GM12878 (cell line): ENCODE results near the gene APLP1. TPM values are rescaled to one million over a fixed set of nuclear protein-coding genes. Genes with fewer than 3 reads are reported as not detected.

Source experiments
- BHLHE40 ChIP-seq, 2 experiments: fragments of 450-650 bp in 1 of 2; IDR thresholded peaks; 2 replicates each; pipeline ENCODE4 v1.6.1; 2011 to 2017; ENCODE audit warnings: low read depth in 2 of 2, borderline replicate concordance in 1 of 2, improper control_type of control experiment in 1 of 2, low read length in 1 of 2, mild to moderate bottlenecking in 1 of 2
- HCFC1 ChIP-seq: fragments of 150-350 bp; IDR thresholded peaks from 2 replicates; pipeline ENCODE4 v1.6.1; 2014; ENCODE audit warnings: low read length
- MEF2B ChIP-seq: fragments of 450-650 bp; IDR thresholded peaks from 2 replicates; pipeline ENCODE4 v1.6.1; 2018; ENCODE audit warnings: mild to moderate bottlenecking, moderate library complexity; ENCODE audit not compliant: partially characterized antibody, poor library complexity, severe bottlenecking
- MTA3 ChIP-seq: IDR thresholded peaks from 2 replicates; pipeline ENCODE4 v1.6.1; 2012; ENCODE audit warnings: low read length, inconsistent platforms, borderline replicate concordance
- NBN ChIP-seq: fragments of 450-650 bp; IDR thresholded peaks from 2 replicates; pipeline ENCODE4 v1.6.1; 2016
- ZNF207 ChIP-seq: fragments of 450-650 bp; IDR thresholded peaks from 2 replicates; pipeline ENCODE4 v1.6.1; 2014; ENCODE audit warnings: antibody characterized with exemption, mild to moderate bottlenecking, borderline replicate concordance
- polyA plus RNA-seq, 11 experiments: library from polyadenylated mRNA; depleted of rRNA in 4 of 11; unstranded in 6 of 11; stranded (reverse) in 5 of 11; fragments of >200 nt; fragmentation: Nextera tagmentation in 4 of 11; fragmentation: Illumina TruSeq in 1 of 11; extraction: Ambion mirVana in 4 of 11; extraction: Trizol in 1 of 11; gene quantifications; 1 replicate in 1 of 11; 2 replicates in 10 of 11; pipeline versions ENCODE4 v1.2.1 to v1.2.3, GENCODE V29; 2011 to 2016; ENCODE audit warnings: inconsistent platforms in 2 of 11, missing spikeins in 2 of 11, low read depth in 1 of 11
- total RNA-seq, 4 experiments: library from RNA; depleted of rRNA in 3 of 4; stranded (reverse); fragments of >200 nt in 3 of 4; fragmentation: Illumina TruSeq in 1 of 4; extraction: Trizol in 1 of 4; gene quantifications; 2 replicates each; pipeline versions ENCODE4 v1.2.1 to v1.2.3, GENCODE V29; 2013 to 2021
- TF ChIP-seq, protein P1 (sequence below): fragments of 450-650 bp; IDR thresholded peaks from 2 replicates; pipeline ENCODE4 v1.6.1; 2017; ENCODE audit warnings: mild to moderate bottlenecking, moderate library complexity
- TF ChIP-seq, protein P2 (sequence below): fragments of 450-650 bp; IDR thresholded peaks from 2 replicates; pipeline ENCODE4 v1.6.1; 2017; ENCODE audit warnings: mild to moderate bottlenecking, low read depth, inconsistent platforms; ENCODE audit not compliant: poor library complexity, severe bottlenecking
- TF ChIP-seq, protein P3 (sequence below): fragments of 450-650 bp; IDR thresholded peaks from 2 replicates; pipeline ENCODE4 v1.6.1; 2018; ENCODE audit warnings: mild to moderate bottlenecking, low read depth, moderate library complexity; ENCODE audit not compliant: partially characterized antibody
- TF ChIP-seq, protein P4 (sequence below): fragments of 450-650 bp; IDR thresholded peaks from 2 replicates; pipeline ENCODE4 v1.6.1; 2017; ENCODE audit warnings: borderline replicate concordance

APLP1 gene
- total and polyA plus RNA-seq, 10 of the 15 experiments (the other 5 are each of a cell fraction or from before 2014, with no cell fraction given) = 0.07 to 2.2 (median 0.91) TPM; not detected in 1

DNA sequence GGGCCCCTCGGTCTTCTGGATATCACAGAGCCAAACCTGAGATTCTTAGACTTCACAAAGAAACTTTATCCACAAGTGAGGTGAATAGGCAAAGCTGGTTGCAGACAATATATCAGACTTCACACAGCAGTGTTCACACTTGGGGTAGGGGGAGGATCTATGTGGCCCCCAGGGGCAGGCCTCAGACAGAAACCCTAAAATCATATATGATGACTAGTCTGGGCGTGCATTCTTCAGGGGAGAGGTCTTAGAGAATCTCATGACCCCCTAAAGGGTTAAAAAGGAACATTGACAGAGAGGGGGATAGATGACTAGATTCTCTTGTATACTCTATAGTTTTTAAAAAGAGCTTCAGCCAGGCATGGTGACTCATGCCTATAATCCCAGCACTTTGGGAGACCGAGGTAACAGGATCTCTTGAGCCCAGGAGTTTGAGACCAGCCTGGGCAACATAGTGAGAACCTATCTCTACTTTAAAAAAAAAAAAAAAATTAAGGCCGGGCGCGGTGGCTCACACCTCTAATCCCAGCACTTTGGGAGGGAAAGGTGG lies 36.9 kb downstream of the APLP1 start (continued):
- TF ChIP-seq, protein P1, sequence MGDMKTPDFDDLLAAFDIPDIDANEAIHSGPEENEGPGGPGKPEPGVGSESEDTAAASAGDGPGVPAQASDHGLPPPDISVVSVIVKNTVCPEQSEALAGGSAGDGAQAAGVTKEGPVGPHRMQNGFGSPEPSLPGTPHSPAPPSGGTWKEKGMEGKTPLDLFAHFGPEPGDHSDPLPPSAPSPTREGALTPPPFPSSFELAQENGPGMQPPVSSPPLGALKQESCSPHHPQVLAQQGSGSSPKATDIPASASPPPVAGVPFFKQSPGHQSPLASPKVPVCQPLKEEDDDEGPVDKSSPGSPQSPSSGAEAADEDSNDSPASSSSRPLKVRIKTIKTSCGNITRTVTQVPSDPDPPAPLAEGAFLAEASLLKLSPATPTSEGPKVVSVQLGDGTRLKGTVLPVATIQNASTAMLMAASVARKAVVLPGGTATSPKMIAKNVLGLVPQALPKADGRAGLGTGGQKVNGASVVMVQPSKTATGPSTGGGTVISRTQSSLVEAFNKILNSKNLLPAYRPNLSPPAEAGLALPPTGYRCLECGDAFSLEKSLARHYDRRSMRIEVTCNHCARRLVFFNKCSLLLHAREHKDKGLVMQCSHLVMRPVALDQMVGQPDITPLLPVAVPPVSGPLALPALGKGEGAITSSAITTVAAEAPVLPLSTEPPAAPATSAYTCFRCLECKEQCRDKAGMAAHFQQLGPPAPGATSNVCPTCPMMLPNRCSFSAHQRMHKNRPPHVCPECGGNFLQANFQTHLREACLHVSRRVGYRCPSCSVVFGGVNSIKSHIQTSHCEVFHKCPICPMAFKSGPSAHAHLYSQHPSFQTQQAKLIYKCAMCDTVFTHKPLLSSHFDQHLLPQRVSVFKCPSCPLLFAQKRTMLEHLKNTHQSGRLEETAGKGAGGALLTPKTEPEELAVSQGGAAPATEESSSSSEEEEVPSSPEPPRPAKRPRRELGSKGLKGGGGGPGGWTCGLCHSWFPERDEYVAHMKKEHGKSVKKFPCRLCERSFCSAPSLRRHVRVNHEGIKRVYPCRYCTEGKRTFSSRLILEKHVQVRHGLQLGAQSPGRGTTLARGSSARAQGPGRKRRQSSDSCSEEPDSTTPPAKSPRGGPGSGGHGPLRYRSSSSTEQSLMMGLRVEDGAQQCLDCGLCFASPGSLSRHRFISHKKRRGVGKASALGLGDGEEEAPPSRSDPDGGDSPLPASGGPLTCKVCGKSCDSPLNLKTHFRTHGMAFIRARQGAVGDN = no peak
- TF ChIP-seq BHLHE40 (IDR thresholded peaks at IDR 0.05; ENCODE audit: borderline replicate concordance in 1 of 2, low read depth in 2 of 2, low read length in 1 of 2) (no peak), MEF2B (no peak), NBN (no peak), MTA3 (no peak), HCFC1 (no peak), ZNF207 (no peak)
- TF ChIP-seq, protein P2, sequence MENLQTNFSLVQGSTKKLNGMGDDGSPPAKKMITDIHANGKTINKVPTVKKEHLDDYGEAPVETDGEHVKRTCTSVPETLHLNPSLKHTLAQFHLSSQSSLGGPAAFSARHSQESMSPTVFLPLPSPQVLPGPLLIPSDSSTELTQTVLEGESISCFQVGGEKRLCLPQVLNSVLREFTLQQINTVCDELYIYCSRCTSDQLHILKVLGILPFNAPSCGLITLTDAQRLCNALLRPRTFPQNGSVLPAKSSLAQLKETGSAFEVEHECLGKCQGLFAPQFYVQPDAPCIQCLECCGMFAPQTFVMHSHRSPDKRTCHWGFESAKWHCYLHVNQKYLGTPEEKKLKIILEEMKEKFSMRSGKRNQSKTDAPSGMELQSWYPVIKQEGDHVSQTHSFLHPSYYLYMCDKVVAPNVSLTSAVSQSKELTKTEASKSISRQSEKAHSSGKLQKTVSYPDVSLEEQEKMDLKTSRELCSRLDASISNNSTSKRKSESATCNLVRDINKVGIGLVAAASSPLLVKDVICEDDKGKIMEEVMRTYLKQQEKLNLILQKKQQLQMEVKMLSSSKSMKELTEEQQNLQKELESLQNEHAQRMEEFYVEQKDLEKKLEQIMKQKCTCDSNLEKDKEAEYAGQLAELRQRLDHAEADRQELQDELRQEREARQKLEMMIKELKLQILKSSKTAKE = no peak
- TF ChIP-seq, protein P3, sequence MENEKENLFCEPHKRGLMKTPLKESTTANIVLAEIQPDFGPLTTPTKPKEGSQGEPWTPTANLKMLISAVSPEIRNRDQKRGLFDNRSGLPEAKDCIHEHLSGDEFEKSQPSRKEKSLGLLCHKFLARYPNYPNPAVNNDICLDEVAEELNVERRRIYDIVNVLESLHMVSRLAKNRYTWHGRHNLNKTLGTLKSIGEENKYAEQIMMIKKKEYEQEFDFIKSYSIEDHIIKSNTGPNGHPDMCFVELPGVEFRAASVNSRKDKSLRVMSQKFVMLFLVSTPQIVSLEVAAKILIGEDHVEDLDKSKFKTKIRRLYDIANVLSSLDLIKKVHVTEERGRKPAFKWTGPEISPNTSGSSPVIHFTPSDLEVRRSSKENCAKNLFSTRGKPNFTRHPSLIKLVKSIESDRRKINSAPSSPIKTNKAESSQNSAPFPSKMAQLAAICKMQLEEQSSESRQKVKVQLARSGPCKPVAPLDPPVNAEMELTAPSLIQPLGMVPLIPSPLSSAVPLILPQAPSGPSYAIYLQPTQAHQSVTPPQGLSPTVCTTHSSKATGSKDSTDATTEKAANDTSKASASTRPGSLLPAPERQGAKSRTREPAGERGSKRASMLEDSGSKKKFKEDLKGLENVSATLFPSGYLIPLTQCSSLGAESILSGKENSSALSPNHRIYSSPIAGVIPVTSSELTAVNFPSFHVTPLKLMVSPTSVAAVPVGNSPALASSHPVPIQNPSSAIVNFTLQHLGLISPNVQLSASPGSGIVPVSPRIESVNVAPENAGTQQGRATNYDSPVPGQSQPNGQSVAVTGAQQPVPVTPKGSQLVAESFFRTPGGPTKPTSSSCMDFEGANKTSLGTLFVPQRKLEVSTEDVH = no peak
- TF ChIP-seq, protein P4, sequence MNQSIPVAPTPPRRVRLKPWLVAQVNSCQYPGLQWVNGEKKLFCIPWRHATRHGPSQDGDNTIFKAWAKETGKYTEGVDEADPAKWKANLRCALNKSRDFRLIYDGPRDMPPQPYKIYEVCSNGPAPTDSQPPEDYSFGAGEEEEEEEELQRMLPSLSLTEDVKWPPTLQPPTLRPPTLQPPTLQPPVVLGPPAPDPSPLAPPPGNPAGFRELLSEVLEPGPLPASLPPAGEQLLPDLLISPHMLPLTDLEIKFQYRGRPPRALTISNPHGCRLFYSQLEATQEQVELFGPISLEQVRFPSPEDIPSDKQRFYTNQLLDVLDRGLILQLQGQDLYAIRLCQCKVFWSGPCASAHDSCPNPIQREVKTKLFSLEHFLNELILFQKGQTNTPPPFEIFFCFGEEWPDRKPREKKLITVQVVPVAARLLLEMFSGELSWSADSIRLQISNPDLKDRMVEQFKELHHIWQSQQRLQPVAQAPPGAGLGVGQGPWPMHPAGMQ = no peak
